ENCODE measurements around the gene TAS2R41. TPM values are rescaled to one million over a fixed set of nuclear protein-coding genes. Genes with fewer than 3 reads are reported as not detected.

TAS2R41 gene
- total and polyA plus RNA-seq, 2 of the 4 experiments (the other 2 are of a cell fraction), result not detected

DNA sequence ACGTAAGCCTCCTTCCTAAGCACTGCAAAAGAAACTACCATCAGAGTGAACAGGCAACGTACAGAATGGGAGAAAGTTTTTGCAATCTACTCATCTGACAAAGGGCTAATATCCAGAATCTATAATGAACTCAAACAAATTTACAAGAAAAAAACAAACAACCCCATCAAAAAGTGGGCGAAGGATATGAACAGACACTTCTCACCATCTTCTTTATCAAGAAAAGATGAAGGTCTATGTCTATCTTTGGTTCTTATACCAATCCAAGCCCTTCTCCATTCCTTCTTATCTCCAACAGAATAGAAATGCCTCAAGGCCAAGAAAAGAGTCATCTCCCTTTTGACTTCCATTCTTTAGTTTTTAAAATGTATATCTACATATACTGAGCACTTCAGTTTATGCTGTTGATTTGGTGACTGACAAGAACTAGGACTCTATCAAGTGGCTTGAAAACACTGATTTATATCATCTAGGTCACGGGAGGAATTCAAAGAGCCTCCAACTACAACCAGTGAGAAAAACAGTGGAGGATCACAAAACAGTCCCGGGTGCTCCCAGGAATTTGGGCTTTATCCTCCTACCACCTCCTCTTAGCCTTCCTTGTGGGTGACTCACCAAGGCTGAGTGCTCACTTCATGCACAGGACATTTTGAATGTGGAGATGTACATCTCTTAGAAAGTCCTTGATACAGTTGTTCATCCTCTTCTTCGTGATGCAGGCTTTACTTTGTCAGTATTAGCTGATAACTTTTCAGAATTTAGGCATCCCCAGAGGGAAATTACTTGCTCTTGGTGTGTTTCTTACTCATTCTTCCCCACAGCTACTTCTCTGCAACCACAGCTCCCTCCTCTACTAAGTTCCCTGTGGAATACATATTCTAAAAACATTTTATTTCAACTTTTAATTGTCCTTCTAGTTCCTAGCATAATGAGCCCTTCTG lies 15.4 kb downstream of the TAS2R41 start (continued):
- TF ChIP-seq, protein P1, sequence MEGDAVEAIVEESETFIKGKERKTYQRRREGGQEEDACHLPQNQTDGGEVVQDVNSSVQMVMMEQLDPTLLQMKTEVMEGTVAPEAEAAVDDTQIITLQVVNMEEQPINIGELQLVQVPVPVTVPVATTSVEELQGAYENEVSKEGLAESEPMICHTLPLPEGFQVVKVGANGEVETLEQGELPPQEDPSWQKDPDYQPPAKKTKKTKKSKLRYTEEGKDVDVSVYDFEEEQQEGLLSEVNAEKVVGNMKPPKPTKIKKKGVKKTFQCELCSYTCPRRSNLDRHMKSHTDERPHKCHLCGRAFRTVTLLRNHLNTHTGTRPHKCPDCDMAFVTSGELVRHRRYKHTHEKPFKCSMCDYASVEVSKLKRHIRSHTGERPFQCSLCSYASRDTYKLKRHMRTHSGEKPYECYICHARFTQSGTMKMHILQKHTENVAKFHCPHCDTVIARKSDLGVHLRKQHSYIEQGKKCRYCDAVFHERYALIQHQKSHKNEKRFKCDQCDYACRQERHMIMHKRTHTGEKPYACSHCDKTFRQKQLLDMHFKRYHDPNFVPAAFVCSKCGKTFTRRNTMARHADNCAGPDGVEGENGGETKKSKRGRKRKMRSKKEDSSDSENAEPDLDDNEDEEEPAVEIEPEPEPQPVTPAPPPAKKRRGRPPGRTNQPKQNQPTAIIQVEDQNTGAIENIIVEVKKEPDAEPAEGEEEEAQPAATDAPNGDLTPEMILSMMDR (conservative IDR thresholded peaks at IDR 0.05; ENCODE audit: low read depth, low read length), result no peak

DNA sequence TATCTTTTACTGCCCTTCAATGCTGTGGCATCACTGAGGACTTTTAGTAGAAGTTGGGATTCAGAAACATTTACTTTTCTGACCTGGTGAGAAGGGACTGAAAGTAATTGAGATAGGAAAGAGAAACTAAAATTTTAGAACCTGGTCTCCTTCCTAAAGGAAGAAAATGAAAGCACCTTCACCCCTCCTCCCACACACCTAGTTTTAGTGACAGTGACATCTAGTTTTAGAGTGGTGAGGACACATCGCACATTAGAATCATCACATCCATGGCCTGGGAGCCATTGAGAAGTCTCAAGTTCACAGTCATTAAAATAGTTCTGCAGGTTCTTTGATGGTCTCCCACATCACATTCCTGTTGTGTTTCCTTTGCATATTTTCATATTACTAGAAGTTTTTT lies 16.1 kb downstream of the TAS2R41 start:
- H4K91ac ChIP-seq (ENCODE audit: insufficient read depth, low read depth, low read length), result no peak overlapping the region
- BruUV-seq (replicated peaks), result no TSS peak
- no peaks in the 10 kb centered on the region for H3K79me1 ChIP-seq (ENCODE audit: low read depth in 1 of 2, low read length in 2 of 2)
- H3K18ac ChIP-seq (ENCODE audit: low read depth, low read length), result no peak overlapping the region
- H3K4me1 ChIP-seq (ENCODE audit: control insufficient read depth, insufficient read depth, low read length), result peaks cover 3% of the 10 kb centered on the region; the same call in 1 of the 2 replicates
- no peak overlapping the region for H3K23ac ChIP-seq (ENCODE audit: low read depth, low read length)
- no peaks in the 10 kb centered on the region for H3K36me3 ChIP-seq (ENCODE audit: control insufficient read depth, insufficient read depth, low read length)
- intact Hi-C loops (cut with micrococcal nuclease), result loop anchor here (5.0 kb wide), 1 partner anchor 101 kb away; no protein-coding TSS in a partner anchor
- no peak for TF ChIP-seq MAZ (IDR thresholded peaks at IDR 0.05; ENCODE audit: borderline replicate concordance, low read depth, low read length)
- TF ChIP-seq, protein P2, sequence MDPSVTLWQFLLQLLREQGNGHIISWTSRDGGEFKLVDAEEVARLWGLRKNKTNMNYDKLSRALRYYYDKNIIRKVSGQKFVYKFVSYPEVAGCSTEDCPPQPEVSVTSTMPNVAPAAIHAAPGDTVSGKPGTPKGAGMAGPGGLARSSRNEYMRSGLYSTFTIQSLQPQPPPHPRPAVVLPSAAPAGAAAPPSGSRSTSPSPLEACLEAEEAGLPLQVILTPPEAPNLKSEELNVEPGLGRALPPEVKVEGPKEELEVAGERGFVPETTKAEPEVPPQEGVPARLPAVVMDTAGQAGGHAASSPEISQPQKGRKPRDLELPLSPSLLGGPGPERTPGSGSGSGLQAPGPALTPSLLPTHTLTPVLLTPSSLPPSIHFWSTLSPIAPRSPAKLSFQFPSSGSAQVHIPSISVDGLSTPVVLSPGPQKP (IDR thresholded peaks at IDR 0.05; ENCODE audit: borderline replicate concordance, low read depth, low read length), result no peak
- no peak for TF ChIP-seq RAD21 (IDR thresholded peaks at IDR 0.05; ENCODE audit: low read length)
- TF ChIP-seq RFX5 (IDR thresholded peaks at IDR 0.05; ENCODE audit: low read depth, low read length), result no peak
- no peak for TF ChIP-seq MXI1 (IDR thresholded peaks at IDR 0.05; ENCODE audit: borderline replicate concordance, low read depth, low read length)
- TF ChIP-seq CEBPB (IDR thresholded peaks at IDR 0.05; ENCODE audit: low read depth, low read length), result no peak
- no peak for TF ChIP-seq MAFK (IDR thresholded peaks at IDR 0.05; ENCODE audit: low read depth, low read length)
- no peak for TF ChIP-seq SMC3 (IDR thresholded peaks at IDR 0.05; ENCODE audit: low read depth, low read length)
- TF ChIP-seq RCOR1 (IDR thresholded peaks at IDR 0.05; ENCODE audit: insufficient replicate concordance, low read length), result no peak
- no peak for TF ChIP-seq FOS (IDR thresholded peaks at IDR 0.05; ENCODE audit: low read depth, low read length)
- H4K5ac ChIP-seq (ENCODE audit: low read depth, low read length), result no peak overlapping the region
- no peak overlapping the region for H2AK5ac ChIP-seq (ENCODE audit: low read depth, low read length)
- no peak overlapping the region for H2BK120ac ChIP-seq (ENCODE audit: low read depth, low read length)
- no peaks in the 10 kb centered on the region for H4K20me1 ChIP-seq (ENCODE audit: insufficient read depth, low read length)
- H4K8ac ChIP-seq (ENCODE audit: low read depth in 2 of 2, low read length in 2 of 2), result no peak overlapping the region
- no peak overlapping the region for H3K4me3 ChIP-seq (ENCODE audit: insufficient read depth, low read depth, low read length)
- POLR2A ChIA-PET (ENCODE audit: unreplicated experiment), result no interaction called here
- no peak overlapping the region for H2BK5ac ChIP-seq (ENCODE audit: low read depth, low read length, poor library complexity, severe bottlenecking)
- no peak overlapping the region for H3K4ac ChIP-seq (ENCODE audit: low read depth, low read length)
- no peak overlapping the region for H3K9ac ChIP-seq (ENCODE audit: low read depth, low read length)
- no peaks in the 10 kb centered on the region for H3K27me3 ChIP-seq (ENCODE audit: control insufficient read depth, insufficient read depth, low read length)
- H2AFZ ChIP-seq (replicated peaks; ENCODE audit: low read length, poor library complexity), result no peak overlapping the region
- H3K27ac ChIP-seq (ENCODE audit: insufficient read depth, low read length), result no peak overlapping the region
- CTCF ChIA-PET, result no interaction called here
- DNase-seq, result no peak
- H3K9me3 ChIP-seq (ENCODE audit: control insufficient read depth, insufficient read depth, low read length), result no peaks in the 10 kb centered on the region
- in situ Hi-C loops (cut with MboI; ENCODE audit: low sequenced_read_pairs), result no loop called here
- dilution Hi-C loops (cut with HindIII; ENCODE audit: low sequenced_read_pairs, unreplicated experiment), result no loop called here
- no peak overlapping the region for H3K4me2 ChIP-seq (ENCODE audit: low read depth, low read length)
- no peaks in the 10 kb centered on the region for H3K9me1 ChIP-seq (ENCODE audit: insufficient read depth, low read length)
- ATAC-seq (ENCODE audit: low read depth), result no peak
- no peak overlapping the region for H3K14ac ChIP-seq (replicated peaks; ENCODE audit: low read depth, low read length)
- no peak overlapping the region for H3K56ac ChIP-seq (ENCODE audit: extremely low read depth, insufficient read depth, low read length)
- no peak overlapping the region for H2BK15ac ChIP-seq (ENCODE audit: low read depth, low read length)
- no peak overlapping the region for H2BK20ac ChIP-seq (ENCODE audit: low read depth, low read length)
- H2AK9ac ChIP-seq (replicated peaks; ENCODE audit: low read depth, low read length, poor library complexity), result no peak overlapping the region
- WGBS, 2 experiments (ENCODE audit: extremely low coverage in 2 of 2, insufficient read length in 1 of 2), result no CpG with 5 or more reads among the region's 1 CpG

Measured in IMR-90 (cell line).